ENCODE results near the gene SLC4A11.

DNA sequence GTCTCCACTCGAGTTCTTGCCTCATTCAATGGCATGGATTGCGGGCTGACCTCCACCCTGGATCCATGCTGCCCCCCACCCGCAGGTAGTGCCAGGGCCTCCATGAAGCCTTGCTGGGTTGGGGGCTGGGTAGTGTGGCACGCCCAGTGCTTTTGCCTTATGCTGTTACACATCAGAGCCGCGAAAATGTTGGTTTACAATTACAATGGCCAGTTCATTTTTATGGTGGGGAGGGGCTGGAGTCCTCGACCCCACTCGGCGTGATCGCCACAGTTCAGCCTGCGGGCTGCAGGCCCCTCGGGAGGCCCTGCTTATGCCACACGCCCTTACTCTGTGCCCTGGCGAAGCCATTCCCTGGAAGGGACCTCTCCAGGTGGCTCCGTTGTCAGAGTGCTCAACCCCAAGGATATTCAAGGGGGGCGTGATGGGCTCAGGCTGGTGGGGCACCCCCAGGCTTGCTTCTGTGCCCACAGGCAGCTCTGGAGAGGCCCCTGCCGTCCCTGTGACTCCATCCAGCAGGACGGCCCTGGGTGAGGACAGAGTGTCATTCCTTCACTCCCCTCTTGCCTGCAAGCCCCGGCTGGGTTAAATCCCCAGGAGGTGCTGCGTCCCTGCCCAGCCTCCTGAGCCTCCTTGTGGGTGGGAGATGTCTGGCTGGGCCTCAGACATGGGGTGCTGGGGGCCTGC, 14.9 kb downstream of the SLC4A11 start:
- TF ChIP-seq, protein P1, sequence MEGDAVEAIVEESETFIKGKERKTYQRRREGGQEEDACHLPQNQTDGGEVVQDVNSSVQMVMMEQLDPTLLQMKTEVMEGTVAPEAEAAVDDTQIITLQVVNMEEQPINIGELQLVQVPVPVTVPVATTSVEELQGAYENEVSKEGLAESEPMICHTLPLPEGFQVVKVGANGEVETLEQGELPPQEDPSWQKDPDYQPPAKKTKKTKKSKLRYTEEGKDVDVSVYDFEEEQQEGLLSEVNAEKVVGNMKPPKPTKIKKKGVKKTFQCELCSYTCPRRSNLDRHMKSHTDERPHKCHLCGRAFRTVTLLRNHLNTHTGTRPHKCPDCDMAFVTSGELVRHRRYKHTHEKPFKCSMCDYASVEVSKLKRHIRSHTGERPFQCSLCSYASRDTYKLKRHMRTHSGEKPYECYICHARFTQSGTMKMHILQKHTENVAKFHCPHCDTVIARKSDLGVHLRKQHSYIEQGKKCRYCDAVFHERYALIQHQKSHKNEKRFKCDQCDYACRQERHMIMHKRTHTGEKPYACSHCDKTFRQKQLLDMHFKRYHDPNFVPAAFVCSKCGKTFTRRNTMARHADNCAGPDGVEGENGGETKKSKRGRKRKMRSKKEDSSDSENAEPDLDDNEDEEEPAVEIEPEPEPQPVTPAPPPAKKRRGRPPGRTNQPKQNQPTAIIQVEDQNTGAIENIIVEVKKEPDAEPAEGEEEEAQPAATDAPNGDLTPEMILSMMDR (IDR thresholded peaks at IDR 0.05): no peak
- no peak for TF ChIP-seq POLR2A (IDR thresholded peaks at IDR 0.05)
